Kidney epithelial cell (primary cell): ENCODE measurements around the gene FZD8. TPM values are rescaled to one million over a fixed set of nuclear protein-coding genes. Genes with fewer than 3 reads are reported as not detected.

Source experiments
- DNase-seq: peaks from one replicate; pipeline ENCODE4 v3.0.0-alpha.2; 2010; ENCODE audit warnings: low read depth
- H3K27me3 ChIP-seq: 2 replicates; pipeline ENCODE4 v1.6.0; 2011; ENCODE audit warnings: low read length; ENCODE audit not compliant: control insufficient read depth, insufficient read depth
- H3K36me3 ChIP-seq: 2 replicates; pipeline ENCODE4 v1.5.1; 2011; ENCODE audit warnings: low read length; ENCODE audit not compliant: control insufficient read depth, insufficient read depth
- H3K4me3 ChIP-seq: 2 replicates; pipeline ENCODE4 v1.5.1; 2011; ENCODE audit warnings: low read depth, mild to moderate bottlenecking, control low read depth, low read length
- CTCF ChIP-seq: IDR thresholded peaks from 2 replicates; pipeline ENCODE4 v1.5.1; 2011; ENCODE audit warnings: mild to moderate bottlenecking, moderate library complexity, low read length, control low read depth, inconsistent platforms; ENCODE audit not compliant: insufficient read depth, poor library complexity, severe bottlenecking
- total RNA-seq: library from RNA; depleted of rRNA; stranded (reverse); fragments of >200 nt; gene quantifications from 2 replicates; pipeline ENCODE4 v1.2.3, GENCODE V29; 2015

Gene FZD8
- total RNA-seq, 1 donor from 2014 or later = 12.7 TPM

- Histone ChIP-seq H3K27me3 (peaks cover 6% of the 10 kb centered on the region), H3K36me3 (no peaks in the 10 kb centered on the region), H3K4me3 (peak overlapping the region; percentile 60)
- peak; percentile 44 for TF ChIP-seq CTCF
- no peak for DNase-seq
Observed at GRCh38 chr10:35640474-35640873, 1.6 kb downstream of the FZD8 start.

DNA sequence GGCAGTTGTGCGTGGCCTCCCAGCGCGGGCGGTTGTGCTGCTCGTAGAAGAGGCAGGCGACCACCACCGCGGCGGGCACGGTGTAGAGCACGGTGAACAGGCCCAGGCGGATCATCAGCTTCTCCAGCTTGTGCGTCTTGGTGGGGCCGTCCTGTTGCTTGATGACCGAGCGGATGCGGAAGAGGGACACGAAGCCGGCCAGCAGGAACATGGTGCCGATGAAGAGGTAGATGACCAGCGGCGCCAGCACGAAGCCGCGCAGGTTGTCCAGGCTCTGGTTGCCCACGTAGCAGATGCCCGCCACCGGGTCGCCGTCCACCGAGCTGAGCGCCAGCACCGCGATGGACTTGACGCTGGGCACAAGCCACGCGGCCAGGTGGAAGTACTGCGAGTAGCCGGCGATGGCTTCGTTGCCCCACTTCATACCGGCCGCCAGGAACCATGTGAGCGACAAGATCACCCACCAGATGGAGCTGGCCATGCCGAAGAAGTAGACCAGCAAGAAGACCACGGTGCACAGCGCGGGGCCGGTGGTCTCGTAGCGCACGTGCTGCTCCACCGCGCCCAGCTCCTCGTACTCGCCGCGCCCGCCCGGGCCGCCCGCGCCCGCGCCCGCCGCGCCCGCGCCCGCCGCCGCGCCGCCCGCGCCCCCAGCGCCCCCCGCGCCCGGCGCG lies 2.2 kb downstream of the FZD8 start:
- H3K36me3 ChIP-seq = no peaks in the 10 kb centered on the region
- H3K4me3 ChIP-seq = peak overlapping the region; percentile 60
- TF ChIP-seq CTCF = peak; percentile 33
- no peak for DNase-seq
- peaks cover 6% of the 10 kb centered on the region for H3K27me3 ChIP-seq

DNA sequence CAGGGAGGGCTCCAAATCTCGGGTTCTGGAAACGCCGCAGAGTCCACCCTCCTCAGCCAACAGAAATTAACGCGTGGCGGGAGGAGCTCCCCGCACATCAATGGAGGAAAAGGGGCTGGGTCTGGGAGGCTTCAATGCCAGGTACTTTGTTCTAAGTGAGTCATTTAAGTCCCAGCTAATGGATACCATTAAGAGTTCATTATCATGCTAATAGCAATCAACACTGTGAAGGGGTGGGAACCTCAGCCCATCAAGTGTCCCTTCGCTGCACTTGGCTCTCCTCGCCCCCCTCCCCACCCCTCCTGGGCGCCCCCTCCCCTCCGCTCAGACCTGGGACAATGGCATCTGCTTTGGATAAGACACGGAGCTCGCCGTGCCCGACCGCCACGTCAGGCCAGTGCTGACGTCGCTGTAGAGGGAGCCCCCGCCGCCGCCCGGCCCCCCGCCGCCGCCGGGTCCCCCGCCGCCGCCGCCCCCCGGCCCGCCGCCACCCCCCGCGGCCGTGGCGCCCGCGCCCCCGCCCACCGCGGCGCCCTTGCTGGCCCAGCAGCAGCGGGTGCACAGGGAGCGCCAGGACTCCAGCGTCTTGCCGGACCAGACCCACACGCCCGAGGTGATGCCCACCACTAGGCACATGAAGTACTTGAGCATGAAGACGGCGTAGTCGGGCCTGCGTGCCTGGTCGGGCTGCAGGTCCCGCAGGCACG lies 2.9 kb downstream of the FZD8 start:
- Histone ChIP-seq H3K4me3 (peak overlapping the region; percentile 60), H3K36me3 (no peaks in the 10 kb centered on the region), H3K27me3 (peaks cover 6% of the 10 kb centered on the region)
- no peak for DNase-seq
- TF ChIP-seq CTCF = no peak

DNA sequence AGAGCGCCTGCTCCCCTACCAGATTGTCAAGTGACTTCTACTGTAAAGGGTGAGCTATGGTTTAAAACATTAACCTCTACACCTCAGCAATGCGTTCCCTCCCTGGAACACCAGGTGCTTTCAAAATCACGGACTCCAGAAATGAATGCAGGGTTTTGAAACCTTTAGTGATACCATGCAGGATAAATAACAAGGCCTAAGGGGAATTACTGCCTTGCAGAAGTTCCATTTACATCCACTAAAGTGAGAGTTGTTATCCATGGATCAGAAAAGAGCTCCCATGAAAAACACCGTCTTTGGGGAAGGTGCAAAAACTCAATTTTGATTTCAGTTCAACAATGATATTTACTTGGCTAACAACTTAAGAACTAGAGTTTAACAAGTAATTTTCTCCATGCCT lies 4.0 kb downstream of the FZD8 start:
- peaks cover 6% of the 10 kb centered on the region for H3K27me3 ChIP-seq
- no peaks in the 10 kb centered on the region for H3K36me3 ChIP-seq
- no peak for DNase-seq
- TF ChIP-seq CTCF = no peak
- no peak overlapping the region for H3K4me3 ChIP-seq

- Histone ChIP-seq H3K27me3 (peaks cover 6% of the 10 kb centered on the region), H3K4me3 (no peak overlapping the region), H3K36me3 (no peaks in the 10 kb centered on the region)
- DNase-seq = no peak
- TF ChIP-seq CTCF = no peak
Observed at GRCh38 chr10:35637462-35637861, 4.6 kb downstream of the FZD8 start.
